ENCODE measurements around the gene MYO5C. TPM values are rescaled to one million over a fixed set of nuclear protein-coding genes. Genes with fewer than 3 reads are reported as not detected.

Gene MYO5C, protein sequence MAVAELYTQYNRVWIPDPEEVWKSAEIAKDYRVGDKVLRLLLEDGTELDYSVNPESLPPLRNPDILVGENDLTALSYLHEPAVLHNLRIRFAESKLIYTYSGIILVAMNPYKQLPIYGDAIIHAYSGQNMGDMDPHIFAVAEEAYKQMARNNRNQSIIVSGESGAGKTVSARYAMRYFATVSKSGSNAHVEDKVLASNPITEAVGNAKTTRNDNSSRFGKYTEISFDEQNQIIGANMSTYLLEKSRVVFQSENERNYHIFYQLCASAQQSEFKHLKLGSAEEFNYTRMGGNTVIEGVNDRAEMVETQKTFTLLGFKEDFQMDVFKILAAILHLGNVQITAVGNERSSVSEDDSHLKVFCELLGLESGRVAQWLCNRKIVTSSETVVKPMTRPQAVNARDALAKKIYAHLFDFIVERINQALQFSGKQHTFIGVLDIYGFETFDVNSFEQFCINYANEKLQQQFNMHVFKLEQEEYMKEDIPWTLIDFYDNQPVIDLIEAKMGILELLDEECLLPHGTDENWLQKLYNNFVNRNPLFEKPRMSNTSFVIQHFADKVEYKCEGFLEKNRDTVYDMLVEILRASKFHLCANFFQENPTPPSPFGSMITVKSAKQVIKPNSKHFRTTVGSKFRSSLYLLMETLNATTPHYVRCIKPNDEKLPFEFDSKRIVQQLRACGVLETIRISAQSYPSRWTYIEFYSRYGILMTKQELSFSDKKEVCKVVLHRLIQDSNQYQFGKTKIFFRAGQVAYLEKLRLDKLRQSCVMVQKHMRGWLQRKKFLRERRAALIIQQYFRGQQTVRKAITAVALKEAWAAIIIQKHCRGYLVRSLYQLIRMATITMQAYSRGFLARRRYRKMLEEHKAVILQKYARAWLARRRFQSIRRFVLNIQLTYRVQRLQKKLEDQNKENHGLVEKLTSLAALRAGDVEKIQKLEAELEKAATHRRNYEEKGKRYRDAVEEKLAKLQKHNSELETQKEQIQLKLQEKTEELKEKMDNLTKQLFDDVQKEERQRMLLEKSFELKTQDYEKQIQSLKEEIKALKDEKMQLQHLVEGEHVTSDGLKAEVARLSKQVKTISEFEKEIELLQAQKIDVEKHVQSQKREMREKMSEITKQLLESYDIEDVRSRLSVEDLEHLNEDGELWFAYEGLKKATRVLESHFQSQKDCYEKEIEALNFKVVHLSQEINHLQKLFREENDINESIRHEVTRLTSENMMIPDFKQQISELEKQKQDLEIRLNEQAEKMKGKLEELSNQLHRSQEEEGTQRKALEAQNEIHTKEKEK (N-terminal part only)
- total RNA-seq, result 2.1 TPM
- long read RNA-seq, partial matches to known transcripts, result 1 of 1 reads
- long read RNA-seq, other reads (novel, unspliced or antisense), result 0 of 1 reads

GRCh38 chr15:52295421-52296001 lies at the start of gene MYO5C:
Gene MYO5C (minus strand): TSS chr15:52295804. CDS start chr15:52295636, 168 bp downstream.
- ATAC-seq (peak; percentile 98), DNase-seq (peak; percentile 89)
- intact Hi-C loops (cut with micrococcal nuclease), result no loop called here

GRCh38 chr15:52344592-52344991 lies 49.0 kb upstream of the MYO5C start:
- ATAC-seq, result peak; percentile 90
- no peak for DNase-seq
- intact Hi-C loops (cut with micrococcal nuclease), result no loop called here

DNA sequence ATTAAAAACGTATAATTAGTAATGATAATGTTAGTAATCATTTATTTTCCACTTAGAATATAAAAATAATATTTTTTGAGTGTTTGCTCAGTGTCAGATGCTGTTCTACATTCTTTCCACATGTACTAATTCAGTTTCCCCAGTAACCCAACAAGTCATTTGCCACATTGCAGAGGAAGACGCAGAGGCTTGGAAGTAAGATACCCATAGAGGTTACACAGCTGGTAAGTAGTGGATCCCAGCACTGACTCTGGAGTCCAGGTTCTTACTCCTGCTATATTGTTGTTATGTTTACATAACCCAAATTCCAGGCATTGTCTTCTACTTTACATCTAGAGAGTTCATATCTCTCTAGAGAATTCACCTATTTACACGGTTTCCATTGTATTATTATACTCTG lies 48.2 kb upstream of the MYO5C start:
- ATAC-seq (no peak), DNase-seq (no peak)
- intact Hi-C loops (cut with micrococcal nuclease), result no loop called here

GRCh38 chr15:52340093-52340492 lies 44.5 kb upstream of the MYO5C start:
- DNase-seq, result no peak
- ATAC-seq, result no peak
- intact Hi-C loops (cut with micrococcal nuclease), result no loop called here

DNA sequence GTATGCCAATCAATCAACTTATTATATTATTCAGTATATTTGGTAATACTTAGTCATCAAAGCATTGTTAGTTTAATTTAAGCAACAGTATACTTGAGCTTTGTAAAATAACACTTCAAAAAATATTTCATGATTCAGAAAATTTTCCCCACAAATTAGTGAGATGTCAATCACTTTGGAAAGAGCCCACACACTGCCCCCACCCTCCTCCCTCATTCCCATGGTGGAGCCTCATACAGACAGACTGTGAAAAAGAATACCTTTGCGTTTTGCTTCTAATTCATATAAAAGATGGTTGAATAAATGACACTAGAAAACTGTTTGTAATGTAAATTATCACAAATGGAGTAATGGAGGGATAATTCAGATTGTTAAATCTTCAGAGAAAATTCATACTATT lies 43.3 kb upstream of the MYO5C start:
- ATAC-seq (no peak), DNase-seq (no peak)
- intact Hi-C loops (cut with micrococcal nuclease), result no loop called here

DNA sequence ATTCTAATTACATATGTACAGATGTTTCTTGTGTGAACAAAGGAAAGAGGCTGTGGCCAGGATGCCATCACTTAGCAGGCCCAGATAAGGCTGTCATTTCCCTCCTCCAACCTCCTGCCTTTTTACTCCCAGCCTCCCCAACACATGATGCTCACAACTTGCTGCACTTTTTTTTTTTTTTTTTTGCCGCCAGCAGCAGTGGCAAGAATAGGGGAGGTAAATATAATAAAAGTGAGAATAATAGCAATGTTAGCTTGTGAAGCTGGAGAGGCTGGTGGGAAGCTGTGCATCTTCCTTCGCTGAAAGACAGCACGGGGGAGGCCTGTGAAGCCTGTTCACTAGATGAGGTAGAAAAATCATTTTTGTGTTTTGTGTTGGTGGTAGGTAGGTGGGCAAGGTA lies 42.5 kb upstream of the MYO5C start:
- peak; percentile 43 for ATAC-seq
- intact Hi-C loops (cut with micrococcal nuclease), result no loop called here

GRCh38 chr15:52337198-52337853 lies 41.7 kb upstream of the MYO5C start:
- DNase-seq (no peak), ATAC-seq (peak; percentile 61)
- intact Hi-C loops (cut with micrococcal nuclease), result no loop called here

More for the DNA sequence above, 42.5 kb upstream of the MYO5C start:
- no peak for DNase-seq

GRCh38 chr15:52336529-52336928 lies 40.9 kb upstream of the MYO5C start:
- intact Hi-C loops (cut with micrococcal nuclease), result no loop called here
- ATAC-seq (no peak), DNase-seq (no peak)

DNA sequence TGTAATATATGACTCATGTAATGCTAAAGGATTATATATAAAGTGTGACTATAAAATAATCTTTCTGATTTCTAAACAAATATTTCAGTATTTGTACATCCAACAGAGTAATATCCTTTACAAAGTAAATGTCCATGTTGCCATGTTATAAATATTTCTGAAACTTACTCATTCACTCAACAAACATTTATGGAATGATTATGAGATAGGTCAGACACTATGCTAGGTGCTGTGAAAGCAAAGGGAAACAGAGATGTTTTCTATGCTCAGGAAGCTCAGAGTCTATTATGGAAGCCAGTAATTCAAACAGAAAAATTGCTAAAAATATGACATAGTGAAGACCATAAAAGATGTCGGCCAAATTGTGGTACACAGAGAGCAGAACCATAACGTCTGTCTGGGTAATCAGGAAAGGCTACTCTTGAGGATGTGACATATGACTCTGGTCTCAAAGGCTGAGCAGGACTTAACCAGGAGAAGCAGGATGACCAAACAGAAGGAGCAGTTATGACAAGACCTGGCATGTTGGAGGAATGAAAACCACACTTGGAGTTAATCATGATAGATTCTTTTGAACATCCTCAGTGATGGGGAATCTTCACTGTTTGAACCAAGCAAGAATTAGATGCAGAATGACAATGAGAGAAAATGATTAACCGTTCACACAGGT lies 39.0 kb upstream of the MYO5C start:
- intact Hi-C loops (cut with micrococcal nuclease), result no loop called here
- DNase-seq, result no peak

DNA sequence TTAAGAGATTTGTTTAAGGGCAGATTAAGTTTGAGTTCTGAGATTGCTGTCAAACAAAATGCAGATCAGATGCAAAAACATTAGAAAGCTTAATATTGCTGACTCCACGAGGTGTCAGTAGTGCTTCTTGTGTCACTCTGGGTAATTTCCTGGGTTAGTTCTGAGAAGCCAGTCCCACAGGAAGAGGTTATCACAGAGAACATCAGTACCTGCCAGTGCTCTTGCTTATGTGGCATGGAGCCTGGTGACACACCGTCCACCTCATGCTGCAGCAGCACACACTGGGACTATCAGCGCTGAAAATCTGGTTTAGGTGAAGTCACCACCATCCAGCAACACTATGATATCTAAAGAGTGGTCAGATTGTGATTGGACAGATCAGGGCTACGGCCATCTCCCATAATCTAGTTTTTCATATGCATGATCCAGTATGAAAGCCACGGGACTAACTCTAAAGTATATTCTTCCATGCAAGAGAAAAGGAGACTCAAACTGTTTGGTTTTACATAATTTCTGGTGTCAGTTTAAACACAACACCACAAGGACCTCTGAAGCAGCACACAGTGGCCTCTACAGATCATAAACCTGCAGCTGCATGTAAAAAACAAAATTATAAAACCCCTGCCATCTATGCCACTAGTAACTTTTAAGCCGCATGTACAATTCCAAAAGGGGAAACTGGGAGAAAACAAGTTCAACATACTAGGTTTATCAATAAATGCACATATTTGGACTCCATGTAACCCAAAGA lies 36.1 kb upstream of the MYO5C start:
- DNase-seq (no peak), ATAC-seq (peak; percentile 61)
- intact Hi-C loops (cut with micrococcal nuclease), result no loop called here

More for the DNA sequence above, 39.0 kb upstream of the MYO5C start:
- no peak for ATAC-seq

DNA sequence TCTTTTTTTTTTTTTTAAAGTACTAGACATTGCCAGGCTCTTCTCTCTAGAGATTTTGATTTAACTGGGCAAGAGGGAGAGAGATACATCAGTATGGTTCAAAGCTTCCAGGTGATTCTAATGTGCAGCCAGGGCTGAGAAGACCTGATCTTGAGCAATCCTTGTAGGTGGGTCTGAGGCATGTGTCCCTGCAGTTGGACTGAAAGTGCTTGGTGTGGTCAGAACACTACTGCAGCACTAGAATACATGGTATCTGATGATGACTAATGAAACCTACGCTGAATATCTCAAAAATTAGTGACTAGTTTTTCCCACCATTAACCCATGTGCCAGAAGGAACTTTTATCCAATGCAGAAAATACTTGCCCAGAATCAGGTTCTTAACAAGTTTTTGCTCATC lies 34.4 kb upstream of the MYO5C start:
- DNase-seq (no peak), ATAC-seq (no peak)
- intact Hi-C loops (cut with micrococcal nuclease), result no loop called here

DNA sequence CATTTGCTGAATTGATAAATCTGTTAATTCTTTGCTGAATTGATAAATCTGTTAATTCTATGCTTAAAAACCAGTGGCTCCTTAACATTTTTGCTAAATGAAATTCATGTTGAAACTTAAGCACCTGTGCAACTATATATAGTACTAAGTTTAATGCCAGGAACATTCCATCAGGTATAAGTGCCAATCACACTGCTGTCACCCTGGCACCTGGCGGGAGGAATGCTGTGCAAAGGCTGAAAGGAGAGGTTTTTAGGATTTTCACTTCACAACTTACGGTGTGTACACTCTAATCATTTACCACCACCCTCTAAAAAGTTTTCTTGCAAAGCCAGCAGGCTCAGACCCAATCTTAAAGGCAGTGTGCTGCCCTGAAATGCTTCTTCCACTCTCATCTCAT lies 33.5 kb upstream of the MYO5C start:
- ATAC-seq (no peak), DNase-seq (no peak)
- intact Hi-C loops (cut with micrococcal nuclease), result no loop called here

GRCh38 chr15:52328680-52329079 lies 33.1 kb upstream of the MYO5C start:
- intact Hi-C loops (cut with micrococcal nuclease), result no loop called here

GRCh38 chr15:52326756-52327155 lies 31.2 kb upstream of the MYO5C start:
- DNase-seq, result no peak
- intact Hi-C loops (cut with micrococcal nuclease), result no loop called here
- ATAC-seq, result no peak

More at GRCh38 chr15:52328680-52329079, 33.1 kb upstream of the MYO5C start:
- no peak for DNase-seq
- ATAC-seq, result no peak

DNA sequence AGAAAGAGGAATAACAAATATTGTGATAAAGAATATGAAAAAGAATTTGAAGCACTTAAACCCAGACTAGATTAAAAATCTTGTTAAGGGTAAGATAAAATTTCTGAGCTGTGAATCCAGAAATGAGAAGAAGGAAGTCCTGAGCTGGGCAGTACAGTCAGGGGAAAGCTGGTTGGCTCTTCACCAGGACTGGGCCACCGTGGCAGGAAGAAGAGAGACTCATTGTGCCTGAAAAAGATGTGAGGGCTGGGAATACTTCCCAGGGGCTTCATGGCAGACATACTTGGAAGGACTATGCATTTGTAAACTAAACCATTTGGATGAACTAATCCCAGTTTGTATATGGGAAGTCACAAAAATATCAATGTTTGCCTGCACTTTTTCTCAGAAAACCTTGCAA lies 28.5 kb upstream of the MYO5C start:
- ATAC-seq, result no peak
- intact Hi-C loops (cut with micrococcal nuclease), result no loop called here
- no peak for DNase-seq

GRCh38 chr15:52318729-52319500 lies 23.3 kb upstream of the MYO5C start:
- DNase-seq (peak; percentile 83), ATAC-seq (peak; percentile 99)
- intact Hi-C loops (cut with micrococcal nuclease), result no loop called here

DNA sequence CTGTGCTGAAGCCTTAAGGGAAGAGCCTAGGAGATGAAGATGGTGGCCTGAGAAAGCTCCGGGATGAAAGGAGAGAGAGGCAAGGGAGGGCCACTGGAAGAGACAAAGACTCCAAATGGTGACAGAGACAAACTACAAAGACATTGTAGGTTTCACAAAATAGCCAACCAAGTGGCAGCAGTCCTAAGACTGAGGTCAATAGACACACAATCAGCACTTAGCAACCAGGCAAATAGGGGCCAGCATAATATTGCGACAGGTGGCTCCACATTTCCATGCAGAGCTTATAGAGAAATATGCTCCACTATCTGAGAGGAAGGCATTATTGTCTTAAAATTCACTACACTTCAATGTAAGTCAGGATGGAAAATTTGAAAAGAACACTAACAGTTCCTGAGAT lies 22.1 kb upstream of the MYO5C start:
- ATAC-seq, result no peak
- intact Hi-C loops (cut with micrococcal nuclease), result no loop called here
- no peak for DNase-seq

Measured in left ventricle myocardium superior (tissue), 1 donor.